Globus pallidus (tissue), 1 donor: ENCODE measurements around the gene MIB1.
A peak's percentile ranks its signal among the peaks of the same experiment; 100 is the strongest.

Experiments
- DNase-seq: peaks from one replicate; pipeline ENCODE4 v3.0.0-alpha.2; 2015; ENCODE audit warnings: low spot score

MIB1 gene

GRCh38 chr18:21896732-21897336 is 156.2 kb downstream of the MIB1 start:
- no peak for DNase-seq

GRCh38 chr18:21897811-21898210 is 157.2 kb downstream of the MIB1 start:
- DNase-seq: peak; percentile 26

GRCh38 chr18:21900605-21901352 is 160.2 kb downstream of the MIB1 start:
- DNase-seq: no peak

- DNase-seq: no peak
These were observed 160.9 kb downstream of the MIB1 start for GRCh38 chr18:21901423-21901945.

GRCh38 chr18:21903709-21904108 is 163.1 kb downstream of the MIB1 start:
- no peak for DNase-seq

- DNase-seq: no peak
These were observed 164.3 kb downstream of the MIB1 start for GRCh38 chr18:21904856-21905255.

- DNase-seq: no peak
These were observed 166.9 kb downstream of the MIB1 start for GRCh38 chr18:21907451-21907850.

- no peak for DNase-seq
These were observed 168.1 kb downstream of the MIB1 start for GRCh38 chr18:21908711-21909110.

- DNase-seq: no peak
These were observed 170.3 kb downstream of the MIB1 start for GRCh38 chr18:21910906-21911305.

- DNase-seq: no peak
These were observed 171.0 kb downstream of the MIB1 start for GRCh38 chr18:21911551-21911950.

GRCh38 chr18:21912339-21913239 is 172.0 kb downstream of the MIB1 start:
- no peak for DNase-seq

GRCh38 chr18:21914739-21915319 is 174.2 kb downstream of the MIB1 start:
- DNase-seq: no peak

GRCh38 chr18:21915546-21915945 is 175.0 kb downstream of the MIB1 start:
- no peak for DNase-seq

- no peak for DNase-seq
These were observed 176.0 kb downstream of the MIB1 start for GRCh38 chr18:21916594-21916993.

- no peak for DNase-seq
These were observed 178.1 kb downstream of the MIB1 start for GRCh38 chr18:21918693-21919092.
